Adrenal gland (tissue), 5 donors: ENCODE results near the gene PLEKHM2.

Source experiments
- POLR2A ChIP-seq, 2 donors: fragments of 450-650 bp; IDR thresholded peaks; one replicate each; pipeline ENCODE4 v1.6.1; 2017; ENCODE audit warnings: antibody characterized with exemption in 2 of 2, mild to moderate bottlenecking in 2 of 2, moderate library complexity in 1 of 2
- TF ChIP-seq, protein P1 (sequence below), 6 experiments: fragments of 450-650 bp in 4 of 6; fragments of 200-600 bp in 2 of 6; sonication (generic) in 1 of 6; IDR thresholded peaks; 1 replicate in 5 of 6; 2 replicates in 1 of 6; pipeline versions ENCODE4 v1.5.1 to v1.8.0; 2016 to 2021; ENCODE audit warnings: antibody characterized with exemption in 6 of 6, mild to moderate bottlenecking in 2 of 6, moderate library complexity in 1 of 6
- donor health status: DM: no; HTN: no; CAD: no.

DNA sequence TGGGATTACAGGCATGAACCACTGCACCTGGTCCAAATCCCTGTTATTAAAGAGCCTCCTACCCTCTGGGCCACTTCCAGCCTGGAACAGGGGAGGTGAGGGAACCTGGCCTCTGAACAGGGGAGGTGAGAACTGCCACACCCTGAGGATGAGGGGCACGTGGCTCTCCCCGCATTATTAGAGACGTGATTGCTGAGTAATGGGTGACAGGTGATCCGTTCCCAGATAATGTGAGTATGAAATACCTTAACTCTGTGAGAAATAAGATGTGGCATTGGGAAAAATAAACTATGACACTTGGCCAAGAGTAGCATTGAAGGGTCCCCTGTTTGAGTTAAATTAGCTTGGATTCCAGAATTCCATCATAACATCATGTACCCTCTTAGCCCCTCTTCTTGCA lies 38.3 kb downstream of the PLEKHM2 start:
- TF ChIP-seq, protein P1, sequence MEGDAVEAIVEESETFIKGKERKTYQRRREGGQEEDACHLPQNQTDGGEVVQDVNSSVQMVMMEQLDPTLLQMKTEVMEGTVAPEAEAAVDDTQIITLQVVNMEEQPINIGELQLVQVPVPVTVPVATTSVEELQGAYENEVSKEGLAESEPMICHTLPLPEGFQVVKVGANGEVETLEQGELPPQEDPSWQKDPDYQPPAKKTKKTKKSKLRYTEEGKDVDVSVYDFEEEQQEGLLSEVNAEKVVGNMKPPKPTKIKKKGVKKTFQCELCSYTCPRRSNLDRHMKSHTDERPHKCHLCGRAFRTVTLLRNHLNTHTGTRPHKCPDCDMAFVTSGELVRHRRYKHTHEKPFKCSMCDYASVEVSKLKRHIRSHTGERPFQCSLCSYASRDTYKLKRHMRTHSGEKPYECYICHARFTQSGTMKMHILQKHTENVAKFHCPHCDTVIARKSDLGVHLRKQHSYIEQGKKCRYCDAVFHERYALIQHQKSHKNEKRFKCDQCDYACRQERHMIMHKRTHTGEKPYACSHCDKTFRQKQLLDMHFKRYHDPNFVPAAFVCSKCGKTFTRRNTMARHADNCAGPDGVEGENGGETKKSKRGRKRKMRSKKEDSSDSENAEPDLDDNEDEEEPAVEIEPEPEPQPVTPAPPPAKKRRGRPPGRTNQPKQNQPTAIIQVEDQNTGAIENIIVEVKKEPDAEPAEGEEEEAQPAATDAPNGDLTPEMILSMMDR (IDR thresholded peaks at IDR 0.05) = no peak
- TF ChIP-seq POLR2A (IDR thresholded peaks at IDR 0.05) = no peak
